GM19395 (cell line): ENCODE results near the gene C7orf57.
"Not testable (repeated sequence)": the region's sequence is repeated elsewhere in the genome, so short reads cannot be mapped to it uniquely, and the experiment has no call there.

Experiments
- ATAC-seq: cut with Tn5 transposase; IDR thresholded peaks from one replicate; pipeline ENCODE4 v1.9.1; 2021; ENCODE audit warnings: mild to moderate bottlenecking, moderate library complexity; ENCODE audit not compliant: unreplicated experiment

C7orf57 gene

GRCh38 chr7:48035301-48035966 is at the start of gene C7orf57:
TSS of gene C7orf57 (plus strand) at chr7:48035543. CDS start at chr7:48036309, 766 bp downstream.
- peak; percentile 98 for ATAC-seq

GRCh38 chr7:47988496-47989386 is 46.6 kb upstream of the C7orf57 start:
- ATAC-seq = no peak

GRCh38 chr7:47989607-47990400 is 45.5 kb upstream of the C7orf57 start:
- not testable (repeated sequence) for ATAC-seq

GRCh38 chr7:47990592-47990991 is 44.8 kb upstream of the C7orf57 start:
- ATAC-seq = no peak

DNA sequence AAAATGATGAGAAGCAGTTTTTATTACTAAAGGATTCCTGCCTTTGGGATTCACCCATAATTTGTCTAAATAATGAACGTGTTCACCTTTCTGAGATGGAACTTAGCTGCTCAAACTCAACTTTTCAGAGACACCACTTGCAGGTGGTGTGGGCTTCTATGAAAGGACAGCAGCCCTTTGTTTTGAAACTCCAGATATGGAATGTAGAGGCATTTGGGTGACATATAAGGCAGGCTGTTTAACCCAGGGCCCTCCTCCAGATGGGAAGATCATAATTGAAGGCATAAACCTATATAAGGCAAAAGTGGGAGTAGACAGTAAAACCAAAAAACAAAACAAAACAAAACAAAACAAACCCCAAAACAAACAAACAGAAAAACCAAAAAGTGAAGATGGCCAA is 44.1 kb upstream of the C7orf57 start:
- no peak for ATAC-seq

- ATAC-seq = peak; percentile 99
These were observed 43.5 kb upstream of the C7orf57 start for GRCh38 chr7:47991741-47992311.

GRCh38 chr7:47992446-47992845 is 42.9 kb upstream of the C7orf57 start:
- ATAC-seq = no peak

DNA sequence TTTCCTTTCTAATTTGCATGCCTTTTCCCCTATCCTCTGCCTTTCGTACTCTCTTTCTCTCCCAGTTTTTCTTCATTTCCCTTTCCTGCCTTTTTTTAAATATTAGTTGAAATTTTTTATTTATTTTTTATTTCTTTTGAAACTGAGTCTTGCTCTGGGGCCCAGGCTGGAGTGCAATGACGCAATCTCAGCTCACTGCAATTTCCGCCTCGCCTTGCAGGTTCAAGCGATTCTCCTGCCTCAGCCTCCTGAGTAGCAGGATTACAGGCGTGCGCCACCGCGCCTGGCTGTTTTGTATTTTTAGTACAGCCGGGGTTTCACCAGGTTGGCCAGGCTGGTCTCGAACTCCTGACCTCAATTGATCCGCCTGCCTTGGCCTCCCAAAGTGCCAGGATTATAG is 35.9 kb upstream of the C7orf57 start:
- ATAC-seq = no peak

GRCh38 chr7:48000164-48000563 is 35.2 kb upstream of the C7orf57 start:
- ATAC-seq = not testable (repeated sequence)

- no peak for ATAC-seq
These were observed 31.3 kb upstream of the C7orf57 start for GRCh38 chr7:48004032-48004431.

DNA sequence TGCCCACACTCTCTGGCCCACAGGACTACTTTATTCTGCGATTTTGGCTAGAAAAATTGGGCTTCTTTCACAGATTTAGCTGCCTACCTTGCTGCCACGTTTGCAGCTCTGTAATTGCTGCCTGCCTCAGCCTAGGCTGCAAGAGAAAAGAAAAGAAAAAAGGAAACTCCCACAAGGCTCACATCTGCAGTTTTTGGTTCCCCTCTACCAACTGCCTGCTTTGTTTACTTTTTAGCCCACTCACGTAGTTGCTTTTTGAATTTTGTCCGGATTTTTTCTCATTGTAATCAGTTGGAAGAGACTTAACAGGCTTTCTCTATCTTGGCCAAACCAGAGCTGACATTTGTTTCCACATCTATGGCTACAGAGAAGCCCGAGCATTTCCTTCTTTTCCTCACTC is 30.7 kb upstream of the C7orf57 start:
- ATAC-seq = no peak

GRCh38 chr7:48006866-48007265 is 28.5 kb upstream of the C7orf57 start:
- ATAC-seq = no peak

- ATAC-seq = no peak
These were observed 26.1 kb upstream of the C7orf57 start for GRCh38 chr7:48009257-48009656.

GRCh38 chr7:48009954-48010353 is 25.4 kb upstream of the C7orf57 start:
- ATAC-seq = no peak

GRCh38 chr7:48011323-48011722 is 24.0 kb upstream of the C7orf57 start:
- no peak for ATAC-seq

- no peak for ATAC-seq
These were observed 23.4 kb upstream of the C7orf57 start for GRCh38 chr7:48011951-48012350.

DNA sequence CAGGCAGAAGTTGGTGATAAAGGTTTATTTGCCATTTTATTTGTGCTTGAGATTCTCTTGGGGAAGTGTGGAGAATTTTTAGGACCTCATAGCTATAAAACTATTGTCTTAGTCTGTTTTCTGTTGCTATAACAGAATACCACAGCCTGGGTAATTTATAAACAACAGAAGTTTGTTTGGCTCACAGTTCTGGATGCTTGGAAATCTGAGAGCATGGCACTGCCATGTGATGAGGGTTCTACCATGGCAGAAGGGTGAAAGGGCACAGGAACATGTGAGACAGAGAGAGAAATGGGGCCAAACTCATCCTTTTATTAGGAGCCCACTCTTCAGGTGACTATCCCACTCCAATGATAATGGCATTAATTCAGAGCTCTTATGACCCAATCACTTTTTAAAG is 18.7 kb upstream of the C7orf57 start:
- no peak for ATAC-seq

- ATAC-seq = no peak
These were observed 17.7 kb upstream of the C7orf57 start for GRCh38 chr7:48017674-48018073.

- no peak for ATAC-seq
These were observed 9.7 kb upstream of the C7orf57 start for GRCh38 chr7:48025624-48026023.

GRCh38 chr7:48028938-48029337 is 6.4 kb upstream of the C7orf57 start, which contains the start of gene SUN3:
TSS of gene SUN3 (minus strand) at chr7:48029107. CDS start at chr7:48028938, 169 bp downstream.
- no peak for ATAC-seq

DNA sequence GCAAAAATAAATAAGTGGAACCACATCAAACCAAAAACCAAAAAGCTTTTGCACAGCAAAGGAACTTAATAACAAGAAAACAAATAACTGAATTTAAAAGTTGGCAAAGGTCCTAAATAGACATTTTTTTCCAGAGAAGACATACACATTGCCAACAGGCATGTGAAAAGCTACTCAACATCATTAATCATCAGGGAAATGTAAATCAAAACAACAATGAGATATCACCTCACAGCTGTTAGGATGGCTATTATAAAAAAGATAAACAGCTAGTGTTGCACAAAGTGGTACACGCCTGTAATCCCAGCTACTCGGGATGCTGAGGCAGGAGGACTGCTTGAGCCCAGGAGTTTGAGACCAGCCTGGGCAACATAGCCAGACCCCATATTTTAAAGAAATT is 4.2 kb upstream of the C7orf57 start:
- ATAC-seq = no peak
